Subcutaneous abdominal adipose tissue (tissue), 5 donors: Measurements from ENCODE around the gene PRR22.
"Not testable (repeated sequence)": the region's sequence is repeated elsewhere in the genome, so short reads cannot be mapped to it uniquely, and the experiment has no call there.

Experiments
- H3K27ac ChIP-seq: one replicate; pipeline ENCODE4 v1.7.0; 2013; ENCODE audit warnings: low read depth, mild to moderate bottlenecking, inconsistent platforms, low read length, moderate library complexity
- H3K27me3 ChIP-seq, 5 donors: one replicate each; pipeline ENCODE4 v1.7.0; 2013; ENCODE audit warnings: low read length in 5 of 5, inconsistent platforms in 1 of 5; ENCODE audit not compliant: control insufficient read depth in 5 of 5, insufficient read depth in 4 of 5
- H3K36me3 ChIP-seq, 5 donors: one replicate each; pipeline ENCODE4 v1.7.0; 2013; ENCODE audit warnings: low read length in 5 of 5; ENCODE audit not compliant: control insufficient read depth in 5 of 5, insufficient read depth in 5 of 5
- H3K4me1 ChIP-seq, 5 donors: one replicate each; pipeline ENCODE4 v1.7.0; 2013; ENCODE audit warnings: low read length in 5 of 5, mild to moderate bottlenecking in 3 of 5, moderate library complexity in 1 of 5; ENCODE audit not compliant: control insufficient read depth in 5 of 5, insufficient read depth in 5 of 5
- H3K4me3 ChIP-seq, 5 donors: one replicate each; pipeline ENCODE4 v1.7.0; 2013; ENCODE audit warnings: low read length in 5 of 5, low read depth in 1 of 5
- H3K9ac ChIP-seq, 5 donors: one replicate each; pipeline ENCODE4 v1.7.0; 2013; ENCODE audit warnings: low read length in 5 of 5, mild to moderate bottlenecking in 4 of 5, moderate library complexity in 3 of 5
- H3K9me3 ChIP-seq, 5 donors: one replicate each; pipeline ENCODE4 v1.7.0; 2013; ENCODE audit warnings: low read length in 5 of 5; ENCODE audit not compliant: control insufficient read depth in 5 of 5
- donor health status: healthy.
- donor health status: healthy.
- donor health status: healthy.
- donor health status: healthy.
- donor health status: healthy.

The PRR22 gene

GRCh38 chr19:5782945-5783919, 1.3 kb downstream of the PRR22 start:
- Histone ChIP-seq H3K4me1 (no peaks in the 10 kb centered on the region), H3K27me3 (no peaks in the 10 kb centered on the region), H3K36me3 (peaks cover 0 to 45% (median 42%) of the 10 kb centered on the region in 5 donors), H3K27ac (no peak overlapping the region), H3K9me3 (no peaks in the 10 kb centered on the region), H3K4me3 (no peak overlapping the region), H3K9ac (no peak overlapping the region)

- no peaks in the 10 kb centered on the region for H3K4me1 ChIP-seq
- H3K36me3 ChIP-seq = peaks cover 0 to 36% (median 33%) of the 10 kb centered on the region in 5 donors
- H3K4me3 ChIP-seq = no peak overlapping the region
- no peak overlapping the region for H3K9ac ChIP-seq
- H3K9me3 ChIP-seq = no peaks in the 10 kb centered on the region
- no peak overlapping the region for H3K27ac ChIP-seq
- no peaks in the 10 kb centered on the region for H3K27me3 ChIP-seq
Measured at GRCh38 chr19:5782322-5782721, 2.2 kb downstream of the PRR22 start.

DNA sequence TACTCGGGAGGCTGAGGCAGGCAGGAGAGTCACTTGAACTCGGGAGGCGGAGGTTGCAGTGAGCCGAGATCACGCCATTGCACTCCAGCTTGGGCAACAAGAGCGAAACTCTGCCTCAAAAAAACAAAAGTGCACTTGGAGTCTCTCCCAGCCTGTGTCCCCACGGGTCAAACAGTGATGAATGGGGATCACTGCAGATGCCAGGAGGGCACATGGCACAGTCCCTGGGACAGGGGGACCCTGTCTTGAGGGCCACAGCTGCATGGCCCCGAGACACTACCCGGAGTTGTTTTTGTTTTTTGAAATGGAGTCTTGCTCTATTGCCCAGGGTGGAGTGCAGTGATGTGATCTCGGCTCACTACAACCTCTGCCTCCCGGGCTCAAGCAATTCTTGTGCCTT, 3.6 kb downstream of the PRR22 start:
- not testable (repeated sequence) for H3K27ac ChIP-seq, H3K4me3 ChIP-seq, H3K27me3 ChIP-seq, H3K4me1 ChIP-seq, H3K9ac ChIP-seq, H3K9me3 ChIP-seq
- peaks cover 0 to 22% (median 19%) of the 10 kb centered on the region in 5 donors for H3K36me3 ChIP-seq

- no peak overlapping the region for H3K4me3 ChIP-seq
- H3K9me3 ChIP-seq = no peaks in the 10 kb centered on the region
- H3K27me3 ChIP-seq = no peaks in the 10 kb centered on the region
- H3K36me3 ChIP-seq = no peaks in the 10 kb centered on the region
- no peaks in the 10 kb centered on the region for H3K4me1 ChIP-seq
- no peak overlapping the region for H3K9ac ChIP-seq
- H3K27ac ChIP-seq = no peak overlapping the region
Measured at GRCh38 chr19:5778402-5778801, 6.1 kb downstream of the PRR22 start.

DNA sequence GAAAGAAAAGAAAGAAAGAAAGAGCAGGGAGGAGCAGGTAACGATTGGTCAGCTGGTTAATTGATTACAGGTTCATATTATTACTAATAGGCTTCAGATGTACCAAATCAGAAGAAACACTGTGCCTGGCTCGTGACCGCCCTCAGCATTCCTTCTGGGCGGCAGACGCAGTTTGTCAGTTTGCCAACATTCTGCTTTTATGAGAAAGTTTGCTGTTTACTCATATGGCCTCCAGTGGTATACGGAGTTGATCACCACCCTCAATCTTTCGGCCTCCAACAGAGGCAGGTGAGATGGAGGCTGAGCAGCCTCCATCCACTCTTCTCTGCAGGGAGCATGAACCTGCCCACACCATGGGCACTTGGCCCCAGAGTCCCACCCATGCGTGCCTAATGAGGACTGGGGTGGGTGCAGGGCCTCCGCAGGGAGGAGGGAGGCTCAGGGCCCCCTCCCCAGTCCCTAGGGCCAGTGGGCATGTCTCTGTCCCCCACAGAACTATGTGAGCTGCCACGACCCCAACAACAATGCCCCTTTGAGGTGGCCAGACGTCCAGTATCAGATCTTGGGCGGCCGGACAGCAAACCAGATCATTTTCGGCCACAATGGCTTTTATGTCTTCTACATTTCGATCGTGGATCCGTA, 8.8 kb downstream of the PRR22 start:
- Histone ChIP-seq H3K4me3 (no peak overlapping the region), H3K27me3 (peaks cover 0 to 5% (median 0%) of the 10 kb centered on the region in 5 donors), H3K9me3 (no peaks in the 10 kb centered on the region), H3K9ac (no peak overlapping the region), H3K27ac (no peak overlapping the region), H3K4me1 (no peaks in the 10 kb centered on the region), H3K36me3 (no peaks in the 10 kb centered on the region)

- H3K4me1 ChIP-seq = no peaks in the 10 kb centered on the region
- no peaks in the 10 kb centered on the region for H3K36me3 ChIP-seq
- H3K9ac ChIP-seq = no peak overlapping the region
- H3K27me3 ChIP-seq = peaks cover 0 to 5% (median 0%) of the 10 kb centered on the region in 5 donors
- H3K9me3 ChIP-seq = no peaks in the 10 kb centered on the region
- no peak overlapping the region for H3K27ac ChIP-seq
- no peak overlapping the region for H3K4me3 ChIP-seq
Measured at GRCh38 chr19:5774921-5775320, 9.6 kb downstream of the PRR22 start.

GRCh38 chr19:5773276-5773675, 11.3 kb downstream of the PRR22 start:
- Histone ChIP-seq H3K4me1 (no peaks in the 10 kb centered on the region), H3K4me3 (no peak overlapping the region), H3K9ac (no peak overlapping the region), H3K9me3 (no peaks in the 10 kb centered on the region), H3K27ac (no peak overlapping the region), H3K27me3 (peaks cover 0 to 5% (median 0%) of the 10 kb centered on the region in 5 donors), H3K36me3 (no peaks in the 10 kb centered on the region)

DNA sequence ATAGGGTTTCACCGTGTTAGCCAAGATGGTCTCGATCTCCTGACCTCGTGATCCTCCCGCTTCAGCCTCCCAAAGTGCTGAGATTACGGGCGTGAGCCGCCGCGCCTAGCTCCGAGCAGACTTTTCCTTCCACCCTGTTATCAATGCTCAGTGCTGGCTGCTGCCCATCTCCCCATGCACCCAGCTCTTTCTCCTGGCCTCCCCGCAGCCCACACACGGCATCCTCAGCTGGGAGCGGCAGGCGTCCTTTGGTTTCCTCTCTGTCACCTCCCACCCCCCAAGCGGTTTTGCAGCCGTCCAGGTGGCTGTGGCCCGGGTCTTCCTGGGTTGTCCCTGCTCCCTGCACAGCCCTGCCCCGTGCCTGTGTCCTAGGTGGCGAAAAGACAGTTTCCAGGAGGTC, 12.1 kb downstream of the PRR22 start:
- Histone ChIP-seq H3K36me3 (no peaks in the 10 kb centered on the region), H3K9ac (no peak overlapping the region), H3K9me3 (no peaks in the 10 kb centered on the region), H3K27me3 (peaks cover 0 to 5% (median 0%) of the 10 kb centered on the region in 5 donors), H3K27ac (no peak overlapping the region), H3K4me1 (no peaks in the 10 kb centered on the region), H3K4me3 (no peak overlapping the region)

DNA sequence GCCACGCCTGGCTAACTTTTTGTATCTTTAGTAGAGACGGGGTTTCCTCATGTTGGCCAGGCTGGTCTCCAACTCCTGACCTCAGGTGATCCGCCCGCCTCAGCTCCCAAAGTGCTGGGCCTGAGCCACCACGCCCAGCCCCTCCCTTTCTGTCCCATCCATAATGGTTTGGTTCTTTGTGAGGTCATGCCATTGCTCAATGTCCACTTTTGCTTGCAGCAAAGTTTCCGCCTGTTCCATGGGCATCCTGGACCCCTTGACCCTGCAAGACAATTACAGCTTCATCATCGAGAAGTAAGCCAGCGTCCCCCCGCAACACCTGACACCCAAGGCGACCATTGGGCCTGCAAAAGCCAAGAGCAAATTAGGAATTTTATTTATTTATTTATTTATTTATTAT, 16.6 kb downstream of the PRR22 start:
- Histone ChIP-seq H3K27ac (no peak overlapping the region), H3K36me3 (no peaks in the 10 kb centered on the region), H3K4me3 (no peak overlapping the region), H3K27me3 (peaks cover 0 to 5% (median 0%) of the 10 kb centered on the region in 5 donors), H3K9ac (no peak overlapping the region), H3K4me1 (no peaks in the 10 kb centered on the region), H3K9me3 (peaks cover 0 to 4% (median 0%) of the 10 kb centered on the region in 5 donors)

DNA sequence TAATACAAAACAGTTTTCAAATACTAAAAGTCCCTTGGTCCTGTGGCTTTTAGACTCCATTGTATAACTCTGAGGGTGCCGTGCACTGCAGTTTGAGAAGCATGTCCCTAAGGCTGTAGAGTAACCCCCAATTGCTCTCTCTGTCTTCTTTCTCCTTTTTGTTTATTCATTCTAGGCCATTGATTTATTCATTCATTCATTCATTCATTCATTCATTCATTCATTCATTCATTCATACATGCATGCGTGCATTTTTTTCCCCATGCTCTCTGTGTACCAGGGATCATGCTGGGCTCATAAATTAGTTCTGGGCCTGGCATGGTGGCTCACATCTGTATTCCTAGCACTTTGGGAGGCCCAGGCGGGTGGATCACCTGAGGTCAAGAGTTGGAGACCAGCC, 19.3 kb downstream of the PRR22 start:
- Histone ChIP-seq H3K4me3 (no peak overlapping the region), H3K4me1 (no peaks in the 10 kb centered on the region), H3K9me3 (peaks cover 0 to 4% (median 0%) of the 10 kb centered on the region in 5 donors), H3K9ac (no peak overlapping the region), H3K27ac (no peak overlapping the region), H3K36me3 (no peaks in the 10 kb centered on the region), H3K27me3 (peaks cover 0 to 5% (median 0%) of the 10 kb centered on the region in 5 donors)
